ENCODE measurements around the gene TAF5L. TPM values are rescaled to one million over a fixed set of nuclear protein-coding genes. Genes with fewer than 3 reads are reported as not detected.

TAF5L gene
- total RNA-seq, 1 experiment from 2014 or later, result 37.6 TPM

DNA sequence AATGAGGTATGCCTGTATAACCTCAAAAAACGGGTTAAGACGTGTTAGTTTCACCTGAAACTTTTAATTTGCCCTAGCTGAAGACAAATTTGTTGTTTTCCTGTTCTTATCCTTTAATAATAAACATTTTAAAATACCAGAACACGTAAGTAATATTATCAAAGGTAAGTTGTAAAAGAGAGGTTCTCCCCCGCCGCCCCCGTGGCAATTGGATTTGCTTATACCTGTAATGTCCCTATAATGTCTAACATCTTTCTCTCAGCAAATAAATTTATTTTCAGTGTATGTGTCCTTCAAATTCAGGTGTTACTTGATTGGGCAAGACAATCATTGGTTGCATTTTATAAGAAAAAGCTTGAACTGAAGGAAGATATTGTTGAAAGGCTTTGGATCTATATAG is 6.0 kb upstream of the TAF5L start:
- peaks cover 70% of the 10 kb centered on the region for H3K36me3 Mint-ChIP-seq (ENCODE audit: insufficient read depth, unreplicated experiment)
- no peak overlapping the region for H3K4me3 Mint-ChIP-seq (ENCODE audit: unreplicated experiment)
- no peaks in the 10 kb centered on the region for H3K9me3 Mint-ChIP-seq (ENCODE audit: unreplicated experiment)
- ChIA-PET CTCF (interaction anchor here (0.6 to 2.1 kb wide), 8 partner anchors 29 to 1205 kb away, joined by 3 to 7 read pairs (median 4); no protein-coding TSS in a partner anchor), POLR2A (interaction anchor here (1.1 to 15.3 kb wide), 2 partner anchors 11 to 74 kb away, joined by 5 to 375 read pairs; partner anchors contain the start of gene ABCB10)
- BruUV-seq (replicated peaks), result no TSS peak
- no peaks in the 10 kb centered on the region for H3K27me3 Mint-ChIP-seq (ENCODE audit: insufficient read depth, unreplicated experiment)
- H3K4me1 Mint-ChIP-seq (ENCODE audit: insufficient read depth, unreplicated experiment), result peaks cover 25% of the 10 kb centered on the region
- H3K27ac Mint-ChIP-seq (ENCODE audit: low read depth, unreplicated experiment), result no peak overlapping the region
- TF ChIP-seq, protein P1, sequence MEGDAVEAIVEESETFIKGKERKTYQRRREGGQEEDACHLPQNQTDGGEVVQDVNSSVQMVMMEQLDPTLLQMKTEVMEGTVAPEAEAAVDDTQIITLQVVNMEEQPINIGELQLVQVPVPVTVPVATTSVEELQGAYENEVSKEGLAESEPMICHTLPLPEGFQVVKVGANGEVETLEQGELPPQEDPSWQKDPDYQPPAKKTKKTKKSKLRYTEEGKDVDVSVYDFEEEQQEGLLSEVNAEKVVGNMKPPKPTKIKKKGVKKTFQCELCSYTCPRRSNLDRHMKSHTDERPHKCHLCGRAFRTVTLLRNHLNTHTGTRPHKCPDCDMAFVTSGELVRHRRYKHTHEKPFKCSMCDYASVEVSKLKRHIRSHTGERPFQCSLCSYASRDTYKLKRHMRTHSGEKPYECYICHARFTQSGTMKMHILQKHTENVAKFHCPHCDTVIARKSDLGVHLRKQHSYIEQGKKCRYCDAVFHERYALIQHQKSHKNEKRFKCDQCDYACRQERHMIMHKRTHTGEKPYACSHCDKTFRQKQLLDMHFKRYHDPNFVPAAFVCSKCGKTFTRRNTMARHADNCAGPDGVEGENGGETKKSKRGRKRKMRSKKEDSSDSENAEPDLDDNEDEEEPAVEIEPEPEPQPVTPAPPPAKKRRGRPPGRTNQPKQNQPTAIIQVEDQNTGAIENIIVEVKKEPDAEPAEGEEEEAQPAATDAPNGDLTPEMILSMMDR (IDR thresholded peaks at IDR 0.05; ENCODE audit: unreplicated experiment), result no peak
- intact Hi-C loops (cut with micrococcal nuclease), result no loop called here
- DNase-seq (ENCODE audit: unreplicated experiment), result no peak

DNA sequence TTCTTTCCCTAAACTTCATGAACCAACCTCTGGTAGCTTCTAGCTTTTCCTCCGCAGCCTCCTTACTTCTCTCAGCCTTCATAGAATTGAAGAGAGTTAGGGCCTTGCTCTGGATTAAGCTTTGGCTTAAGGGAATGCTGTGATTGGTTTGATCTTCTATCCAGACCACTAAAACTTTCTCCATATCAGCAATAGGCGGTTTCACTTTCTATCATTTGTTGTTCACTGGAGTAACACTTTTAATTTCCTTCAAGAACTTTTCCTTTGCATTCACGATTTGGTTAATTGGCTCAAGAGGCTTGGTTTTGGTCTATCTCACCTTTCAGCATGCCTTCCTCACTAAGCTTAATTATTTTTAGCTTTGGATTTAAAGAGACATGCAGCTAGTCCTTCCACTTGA is 5.2 kb upstream of the TAF5L start:
- BruUV-seq (replicated peaks), result no TSS peak
- Mint-ChIP-seq H3K36me3 (ENCODE audit: insufficient read depth, unreplicated experiment) (peaks cover 62% of the 10 kb centered on the region), H3K27me3 (ENCODE audit: insufficient read depth, unreplicated experiment) (no peaks in the 10 kb centered on the region), H3K9me3 (ENCODE audit: unreplicated experiment) (no peaks in the 10 kb centered on the region), H3K4me1 (ENCODE audit: insufficient read depth, unreplicated experiment) (peaks cover 29% of the 10 kb centered on the region), H3K4me3 (ENCODE audit: unreplicated experiment) (no peak overlapping the region), H3K27ac (ENCODE audit: low read depth, unreplicated experiment) (no peak overlapping the region)
- no peak for DNase-seq (ENCODE audit: unreplicated experiment)
- intact Hi-C loops (cut with micrococcal nuclease), result no loop called here
- TF ChIP-seq, protein P1 (IDR thresholded peaks at IDR 0.05; ENCODE audit: unreplicated experiment), result no peak
- POLR2A ChIA-PET, result interaction anchor here (0.6 to 15.3 kb wide), 2 partner anchors 73 to 575 kb away, joined by 3 to 375 read pairs; partner anchors contain the start of gene ABCB10
- CTCF ChIA-PET, result interaction anchor here (0.6 to 2.1 kb wide), 6 partner anchors 30 to 456 kb away, joined by 3 to 5 read pairs (median 3); no protein-coding TSS in a partner anchor

DNA sequence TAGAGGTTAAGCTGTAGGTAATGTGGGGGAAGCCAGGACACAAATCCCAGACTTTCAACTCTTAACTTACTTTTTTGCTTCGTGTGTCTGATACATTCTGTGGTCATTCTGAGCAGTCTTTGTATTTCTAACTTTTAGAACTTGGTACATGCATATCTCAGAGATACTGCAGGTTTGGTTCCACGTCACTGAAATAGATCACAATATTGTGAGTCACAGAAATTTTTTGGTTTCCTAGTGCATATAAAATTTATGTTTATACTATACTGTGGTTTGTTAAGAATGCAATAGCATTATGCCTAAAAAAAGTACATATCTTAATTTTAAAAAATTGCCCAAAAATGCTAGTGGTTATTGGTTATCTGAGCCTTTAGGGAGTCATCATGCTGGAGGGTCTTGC is 3.3 kb upstream of the TAF5L start:
- Mint-ChIP-seq H3K9me3 (ENCODE audit: unreplicated experiment) (no peaks in the 10 kb centered on the region), H3K36me3 (ENCODE audit: insufficient read depth, unreplicated experiment) (peaks cover 43% of the 10 kb centered on the region), H3K27me3 (ENCODE audit: insufficient read depth, unreplicated experiment) (no peaks in the 10 kb centered on the region), H3K4me1 (ENCODE audit: insufficient read depth, unreplicated experiment) (peaks cover 34% of the 10 kb centered on the region), H3K4me3 (ENCODE audit: unreplicated experiment) (no peak overlapping the region), H3K27ac (ENCODE audit: low read depth, unreplicated experiment) (no peak overlapping the region)
- TF ChIP-seq, protein P1 (IDR thresholded peaks at IDR 0.05; ENCODE audit: unreplicated experiment), result no peak
- BruUV-seq (replicated peaks), result no TSS peak
- intact Hi-C loops (cut with micrococcal nuclease), result no loop called here
- ChIA-PET POLR2A (interaction anchor here (0.6 to 15.3 kb wide), 6 partner anchors 22 to 1591 kb away, joined by 3 to 375 read pairs (median 6); partner anchors contain the start of gene ABCB10), CTCF (interaction anchor here (1.3 to 1.4 kb wide), 2 partner anchors 13 to 71 kb away, joined by 5 to 6 read pairs; partner anchors contain the start of gene ABCB10)
- DNase-seq (ENCODE audit: unreplicated experiment), result no peak

DNA sequence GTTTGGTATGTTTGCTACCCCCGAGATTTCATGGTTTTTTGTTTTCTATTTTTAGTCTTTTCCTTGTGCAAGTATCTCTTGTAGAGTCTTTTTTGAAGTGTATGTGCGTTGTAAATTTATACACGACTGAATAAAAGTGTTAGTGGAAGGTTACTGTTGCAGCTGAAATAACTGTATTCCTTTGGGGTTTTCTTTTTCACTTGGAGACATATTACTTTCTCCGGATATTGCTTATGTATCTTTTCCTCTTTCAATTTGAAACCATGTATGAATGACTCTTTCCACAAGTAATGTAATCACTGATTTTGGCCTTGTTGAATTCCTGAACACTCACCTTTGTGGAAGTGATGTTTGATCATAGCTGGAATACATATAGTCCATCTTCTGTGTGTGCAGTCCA is 1.1 kb upstream of the TAF5L start:
- DNase-seq (ENCODE audit: unreplicated experiment), result no peak
- H3K27me3 Mint-ChIP-seq (ENCODE audit: insufficient read depth, unreplicated experiment), result no peaks in the 10 kb centered on the region
- peak overlapping the region; percentile 99 for H3K4me3 Mint-ChIP-seq (ENCODE audit: unreplicated experiment)
- BruUV-seq (replicated peaks), result TSS peak; percentile 37
- H3K27ac Mint-ChIP-seq (ENCODE audit: low read depth, unreplicated experiment), result peak overlapping the region; percentile 94
- ChIA-PET CTCF (interaction anchor here (0.7 to 5.8 kb wide), 6 partner anchors 19 to 136 kb away, joined by 3 to 65 read pairs (median 4); partner anchors contain the start of gene ABCB10), POLR2A (interaction anchor here (0.6 to 15.3 kb wide), 29 partner anchors 9 to 1806 kb away, joined by 3 to 375 read pairs (median 4); partner anchors contain the start of genes ABCB10, GALNT2 and NUP133)
- TF ChIP-seq, protein P1 (IDR thresholded peaks at IDR 0.05; ENCODE audit: unreplicated experiment), result no peak
- peaks cover 23% of the 10 kb centered on the region for H3K36me3 Mint-ChIP-seq (ENCODE audit: insufficient read depth, unreplicated experiment)
- intact Hi-C loops (cut with micrococcal nuclease), result no loop called here
- H3K9me3 Mint-ChIP-seq (ENCODE audit: unreplicated experiment), result no peaks in the 10 kb centered on the region
- H3K4me1 Mint-ChIP-seq (ENCODE audit: insufficient read depth, unreplicated experiment), result peaks cover 50% of the 10 kb centered on the region

Measured in MCF 10A (cell line).